ENCODE data around the gene ATG9B. TPM values are rescaled to one million over a fixed set of nuclear protein-coding genes. Genes with fewer than 3 reads are reported as not detected.
A peak's percentile ranks its signal among the peaks of the same experiment; 100 is the strongest.

The ATG9B gene
- total and polyA plus RNA-seq, 9 of the 15 experiments (the other 6 are each of a cell fraction or from before 2014, with no cell fraction given): 0.29 to 8.0 (median 2.1) TPM

- peak; percentile 27; the same call in 1 of the 2 replicates for TF ChIP-seq REST (IDR thresholded peaks at IDR 0.05; ENCODE audit: borderline replicate concordance)
- no peak for TF ChIP-seq REST (CRISPR knock-in tag; IDR thresholded peaks at IDR 0.05; ENCODE audit: low read depth)
- TF ChIP-seq E2F1 (CRISPR knock-in tag; IDR thresholded peaks at IDR 0.05): no peak
Observed at GRCh38 chr7:150980663-150981062, 43.6 kb downstream of the ATG9B start (continued).
